GM19397 (cell line): Measurements from ENCODE around the gene MYBPC3.

Source experiments
- ATAC-seq: cut with Tn5 transposase; IDR thresholded peaks from one replicate; pipeline ENCODE4 v1.9.1; 2021; ENCODE audit warnings: mild to moderate bottlenecking, moderate library complexity; ENCODE audit not compliant: unreplicated experiment

MYBPC3 gene

GRCh38 chr11:47387944-47388696, 35.6 kb upstream of the MYBPC3 start:
- ATAC-seq, result no peak

GRCh38 chr11:47384498-47384897, 32.0 kb upstream of the MYBPC3 start:
- ATAC-seq, result no peak

GRCh38 chr11:47383071-47383470, 30.6 kb upstream of the MYBPC3 start:
- ATAC-seq, result no peak

- no peak for ATAC-seq
Measured at GRCh38 chr11:47380078-47380477, 27.6 kb upstream of the MYBPC3 start.

- ATAC-seq, result no peak
Measured at GRCh38 chr11:47379317-47379716, 26.8 kb upstream of the MYBPC3 start.

- peak; percentile 3 for ATAC-seq
Measured at GRCh38 chr11:47378836-47379170, 26.3 kb upstream of the MYBPC3 start.

GRCh38 chr11:47378010-47378835, 25.7 kb upstream of the MYBPC3 start, which contains the start of gene SPI1:
Gene SPI1 (minus strand): TSS chr11:47378547. CDS start chr11:47378353, 194 bp downstream.
- ATAC-seq, result peak; percentile 79

- ATAC-seq, result no peak
Measured at GRCh38 chr11:47377571-47378009, 25.1 kb upstream of the MYBPC3 start.

GRCh38 chr11:47376525-47377371, 24.2 kb upstream of the MYBPC3 start:
- no peak for ATAC-seq

- no peak for ATAC-seq
Measured at GRCh38 chr11:47376107-47376524, 23.6 kb upstream of the MYBPC3 start.

GRCh38 chr11:47375546-47376085, 23.1 kb upstream of the MYBPC3 start:
- ATAC-seq, result no peak

GRCh38 chr11:47375020-47375419, 22.5 kb upstream of the MYBPC3 start:
- ATAC-seq, result no peak

GRCh38 chr11:47374720-47375019, 22.2 kb upstream of the MYBPC3 start:
- no peak for ATAC-seq

- no peak for ATAC-seq
Measured at GRCh38 chr11:47373876-47374719, 21.6 kb upstream of the MYBPC3 start.

GRCh38 chr11:47372422-47372821, 19.9 kb upstream of the MYBPC3 start:
- ATAC-seq, result no peak

GRCh38 chr11:47369676-47370075, 17.2 kb upstream of the MYBPC3 start:
- no peak for ATAC-seq

- no peak for ATAC-seq
Measured at GRCh38 chr11:47366020-47366490, 13.6 kb upstream of the MYBPC3 start.

- no peak for ATAC-seq
Measured at GRCh38 chr11:47361419-47361818, 8.9 kb upstream of the MYBPC3 start.

GRCh38 chr11:47360341-47360740, 7.8 kb upstream of the MYBPC3 start:
- no peak for ATAC-seq

GRCh38 chr11:47359586-47359985, 7.1 kb upstream of the MYBPC3 start:
- ATAC-seq, result no peak
